GM21528 (cell line): ENCODE results near the gene SLC6A15.

Source experiments
- ATAC-seq: cut with Tn5 transposase; IDR thresholded peaks from one replicate; pipeline ENCODE4 v1.9.1; 2021; ENCODE audit warnings: mild to moderate bottlenecking, moderate library complexity; ENCODE audit not compliant: unreplicated experiment, low FRiP score

SLC6A15 gene

DNA sequence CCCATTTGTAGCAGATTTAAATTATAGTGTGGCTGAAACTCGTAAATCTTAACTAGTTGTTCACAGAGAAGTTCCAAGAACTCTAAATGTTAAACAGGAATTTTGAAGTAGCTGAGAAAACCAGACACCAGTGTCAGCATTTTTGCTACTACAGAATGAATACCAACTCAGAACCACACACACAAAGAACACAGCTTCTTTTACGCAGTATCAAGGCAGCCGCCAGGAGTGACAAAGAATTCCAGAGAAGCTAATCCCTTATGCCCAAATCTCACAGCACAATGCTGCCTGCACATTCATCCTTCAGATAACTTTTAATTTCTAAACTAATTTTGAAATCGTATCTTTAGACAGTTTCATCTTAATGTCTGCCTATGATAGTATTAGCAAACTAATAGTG is 37.4 kb downstream of the SLC6A15 start:
- ATAC-seq: no peak

GRCh38 chr12:84874825-84875139 is 37.8 kb downstream of the SLC6A15 start:
- no peak for ATAC-seq

DNA sequence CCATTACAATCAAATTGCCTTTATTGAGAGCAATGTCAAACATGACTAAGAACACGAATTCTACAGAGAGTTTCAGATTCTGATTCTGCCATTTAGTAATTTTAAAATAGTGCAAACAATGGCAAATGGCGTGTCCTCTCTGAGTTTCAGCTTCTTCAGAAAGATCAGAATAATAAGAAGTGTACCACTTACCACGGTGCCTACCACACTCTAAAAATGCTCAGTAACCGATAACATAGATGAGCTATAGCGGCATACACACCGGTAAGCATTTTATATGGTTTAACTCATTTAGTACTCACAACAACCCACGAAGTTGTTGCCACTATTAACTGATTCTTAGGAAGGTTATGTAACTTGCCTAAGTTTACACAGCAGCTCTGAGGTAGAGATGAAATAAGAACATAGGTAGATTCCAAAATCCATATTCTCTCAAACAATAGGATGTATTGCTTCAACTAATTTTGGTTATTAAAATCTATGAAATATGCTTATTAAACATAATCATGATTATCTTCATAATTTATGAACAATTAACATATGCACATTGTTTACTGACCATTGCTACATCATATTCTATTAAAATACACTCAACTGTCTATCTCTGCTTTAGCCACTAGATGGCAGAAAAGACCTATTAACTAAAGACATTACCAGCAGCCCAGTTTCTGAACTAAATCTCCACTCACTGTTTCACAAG is 38.3 kb downstream of the SLC6A15 start:
- ATAC-seq: peak; percentile 94

DNA sequence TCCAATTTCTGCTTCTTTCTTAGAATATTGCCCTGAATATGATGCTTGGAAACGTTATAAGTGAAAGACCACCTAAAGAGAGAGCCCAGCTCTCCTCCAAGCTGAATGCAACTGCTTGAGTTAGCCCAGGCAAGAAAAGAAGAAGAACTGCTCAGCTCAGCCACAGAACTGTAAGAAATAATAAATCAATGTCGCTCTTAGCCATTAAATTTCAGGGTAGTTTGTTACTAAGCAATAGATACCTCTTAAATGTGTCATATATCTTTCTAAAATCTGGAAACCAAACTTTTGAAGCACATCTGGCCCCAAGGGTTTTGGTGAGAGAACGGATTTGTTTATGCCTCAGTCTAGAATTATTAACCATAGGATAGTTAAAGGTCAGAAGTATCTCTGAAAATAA is 50.4 kb downstream of the SLC6A15 start:
- no peak for ATAC-seq

GRCh38 chr12:84860718-84861117 is 51.9 kb downstream of the SLC6A15 start:
- ATAC-seq: no peak

DNA sequence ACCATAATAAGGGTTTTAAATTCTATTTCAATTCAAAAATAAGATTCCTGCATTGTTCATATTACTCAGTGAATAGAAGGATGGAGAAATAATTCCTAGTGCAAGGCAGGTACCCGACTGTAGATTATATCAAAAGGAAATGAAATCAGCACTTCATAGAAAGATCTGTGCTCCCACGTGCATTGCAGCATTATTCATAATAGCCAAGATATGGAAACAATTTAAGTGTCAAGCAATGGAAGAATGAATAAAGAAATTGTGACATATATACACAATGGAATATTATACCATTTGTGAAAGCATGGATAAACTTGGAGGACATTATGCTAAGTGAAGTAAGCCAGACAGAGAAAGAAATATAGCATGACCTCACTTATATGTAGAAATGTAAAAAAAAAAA is 53.8 kb downstream of the SLC6A15 start:
- ATAC-seq: no peak

DNA sequence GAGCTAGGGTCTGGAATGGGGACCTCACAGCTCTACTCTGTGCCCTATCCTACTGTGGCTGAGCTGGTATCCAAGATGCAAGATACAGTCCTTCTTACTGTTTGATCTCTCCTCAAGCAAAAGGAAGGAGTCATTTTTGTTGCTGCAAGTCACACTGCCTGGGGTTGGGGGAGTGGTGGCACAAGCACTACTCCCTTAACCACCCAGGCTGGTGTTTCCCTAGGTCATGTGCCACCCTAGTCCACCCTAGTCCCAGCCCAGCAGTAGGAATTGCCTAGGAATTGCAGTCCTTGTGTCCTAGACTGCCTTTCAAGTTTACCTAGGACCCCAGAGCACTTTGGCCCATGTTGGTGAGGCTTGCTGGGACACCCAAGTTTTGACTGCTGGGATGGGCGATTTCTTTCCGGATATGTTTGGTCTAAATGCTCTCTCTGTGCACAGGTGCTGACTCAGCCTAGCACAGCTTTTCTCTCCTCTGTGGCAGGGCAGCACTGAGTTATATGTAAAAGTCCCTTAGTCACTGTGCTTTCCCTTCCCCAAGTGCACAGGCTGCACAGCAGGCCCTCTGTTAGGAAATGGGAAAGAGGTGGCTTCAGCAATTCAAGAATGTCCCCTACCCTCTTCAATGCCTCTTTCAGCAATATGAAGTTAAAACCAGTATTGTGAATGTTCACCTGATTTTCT is 54.9 kb downstream of the SLC6A15 start:
- ATAC-seq: no peak

GRCh38 chr12:84856156-84856900 is 56.3 kb downstream of the SLC6A15 start:
- no peak for ATAC-seq

DNA sequence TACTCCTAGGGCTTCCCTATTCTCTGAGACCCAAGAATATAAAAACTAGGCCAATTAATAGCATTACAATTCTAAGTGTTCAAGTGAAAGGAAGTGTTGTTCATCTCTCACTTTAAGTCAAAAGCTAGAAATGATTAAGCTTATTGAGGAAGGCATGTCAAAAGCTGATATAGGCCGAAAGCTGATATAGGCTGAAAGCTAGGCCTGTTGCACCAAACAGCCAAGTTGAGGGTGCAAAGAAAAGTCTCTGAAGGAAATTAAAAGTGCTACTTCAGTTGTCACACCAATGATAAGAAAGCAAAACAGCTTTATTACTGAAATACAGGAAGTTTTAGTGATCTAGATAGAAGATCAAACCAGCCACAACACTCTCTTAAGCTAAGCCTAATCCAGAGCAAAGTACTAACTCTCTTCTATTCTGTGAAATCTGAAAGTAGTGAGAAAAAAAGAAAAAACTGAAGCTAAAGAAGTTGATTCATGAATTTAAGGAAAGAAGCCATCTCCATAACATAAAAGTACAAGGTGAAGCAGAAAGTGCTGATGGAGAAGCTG is 68.9 kb downstream of the SLC6A15 start:
- no peak for ATAC-seq

GRCh38 chr12:84842406-84843013 is 70.1 kb downstream of the SLC6A15 start:
- ATAC-seq: peak; percentile 66

- no peak for ATAC-seq
Observed at GRCh38 chr12:84841591-84841990, 71.0 kb downstream of the SLC6A15 start.

DNA sequence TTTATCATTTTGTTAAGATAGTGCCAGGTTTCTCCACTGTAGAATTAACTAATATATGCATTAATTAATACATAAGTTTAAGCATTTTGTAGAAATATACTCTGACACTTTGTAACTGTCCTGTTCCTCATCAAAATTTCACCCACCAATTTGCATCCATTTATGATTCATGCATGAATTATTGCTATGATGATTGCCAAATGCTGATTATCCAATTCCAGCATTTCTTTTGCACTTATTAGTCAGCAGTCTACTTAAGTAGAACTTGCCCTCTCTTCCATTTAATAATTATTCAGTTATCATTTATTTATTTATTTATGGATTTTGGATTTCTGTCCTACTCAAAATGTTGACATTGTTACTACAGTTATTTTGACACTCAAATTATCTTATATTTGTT is 72.2 kb downstream of the SLC6A15 start:
- ATAC-seq: no peak

DNA sequence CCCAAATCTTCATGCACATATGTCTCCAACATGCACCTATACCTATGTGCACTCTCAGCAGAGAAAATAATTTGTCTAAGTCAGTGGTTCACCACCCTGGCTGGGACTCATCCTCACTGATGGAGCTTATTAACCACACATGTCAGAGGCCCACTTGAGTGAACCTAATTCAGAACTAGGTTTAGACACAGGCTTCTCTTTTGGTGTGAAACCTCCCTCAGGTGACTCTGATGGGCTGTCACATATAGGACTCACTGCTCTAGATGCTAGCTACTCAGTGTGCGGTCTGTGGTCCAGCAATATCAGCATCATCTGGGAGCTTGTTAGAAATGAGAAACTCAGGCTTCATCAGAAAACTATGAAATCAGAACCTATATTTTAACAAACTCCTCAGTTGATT is 85.7 kb downstream of the SLC6A15 start:
- no peak for ATAC-seq

DNA sequence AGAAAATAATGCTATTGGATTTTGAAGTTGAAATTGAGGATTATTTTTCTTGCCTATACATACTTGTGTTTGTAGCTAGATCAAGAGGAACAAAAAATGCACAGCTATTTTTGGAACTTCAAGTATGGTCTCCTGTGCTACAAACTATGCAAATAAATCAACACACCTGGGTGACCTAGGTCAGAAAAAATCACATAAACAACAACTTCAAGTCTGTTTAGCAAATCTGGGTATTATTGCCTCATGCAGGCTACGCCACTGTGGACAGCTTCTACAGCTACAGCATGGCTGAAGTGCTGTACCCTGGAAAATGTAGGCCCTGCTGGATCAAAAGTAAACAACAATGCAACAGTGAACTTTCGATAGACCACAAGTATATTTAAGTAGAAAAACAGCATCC is 87.5 kb downstream of the SLC6A15 start:
- no peak for ATAC-seq

DNA sequence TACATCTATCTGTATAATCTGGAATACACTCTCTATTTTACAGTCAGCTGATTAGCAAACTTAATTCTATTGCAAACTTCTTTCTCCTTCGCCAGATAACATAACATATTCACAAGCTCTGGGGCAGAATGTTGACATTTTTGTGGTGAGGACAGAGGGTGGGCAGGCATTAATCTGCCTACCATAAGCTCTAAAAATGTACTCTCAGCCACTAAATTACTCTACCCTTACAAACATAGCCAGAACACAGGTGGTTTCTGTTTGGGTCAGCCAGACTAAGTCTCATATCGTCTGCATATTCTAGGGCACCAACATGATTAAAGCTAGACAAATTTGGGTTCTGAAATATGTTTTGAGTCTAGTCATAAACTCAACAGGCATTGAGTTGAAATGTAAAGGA is 90.1 kb downstream of the SLC6A15 start:
- no peak for ATAC-seq

- ATAC-seq: no peak
Observed at GRCh38 chr12:84816916-84817695, 95.5 kb downstream of the SLC6A15 start.

- ATAC-seq: no peak
Observed at GRCh38 chr12:84814664-84815245, 97.8 kb downstream of the SLC6A15 start.

DNA sequence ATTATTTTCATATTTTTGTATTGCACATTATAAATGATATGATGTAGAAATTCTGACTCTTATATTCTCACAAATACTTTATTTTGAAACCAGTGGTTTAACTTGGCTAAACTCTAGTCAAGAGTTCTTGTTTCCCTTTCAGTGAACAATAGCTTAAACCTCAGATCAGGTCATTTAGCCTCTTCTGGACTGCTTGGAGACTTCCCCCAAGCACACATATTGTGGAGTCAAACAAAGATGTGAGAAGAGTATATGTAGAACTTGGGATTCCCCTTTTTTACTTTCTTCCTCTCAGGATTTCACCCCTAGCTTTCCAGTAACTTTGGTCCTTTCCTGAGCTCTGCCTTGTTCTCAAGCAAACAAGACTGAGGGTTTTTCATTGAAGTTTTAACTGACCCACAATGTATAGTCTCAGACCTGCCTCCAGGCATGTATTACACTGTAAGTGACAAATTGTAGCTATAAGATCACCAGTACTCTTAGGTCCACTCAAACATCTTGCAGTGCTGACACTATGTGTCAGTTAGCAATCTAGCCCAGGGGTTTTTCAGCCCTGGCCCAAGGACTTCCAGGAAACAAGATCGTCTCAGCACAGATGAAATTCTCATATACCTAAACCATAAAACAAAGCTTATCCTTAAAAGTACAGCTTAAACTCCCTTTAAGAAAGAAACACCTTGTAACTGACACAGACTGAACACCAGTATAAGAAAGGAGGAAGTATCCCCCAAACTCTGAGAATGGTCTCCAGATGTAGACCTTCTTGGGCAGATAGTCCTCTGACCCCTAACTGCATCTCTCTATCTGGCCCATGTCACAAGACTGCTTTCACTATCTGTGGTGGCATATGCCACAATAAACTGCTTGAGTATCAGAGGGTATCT is 98.6 kb downstream of the SLC6A15 start:
- ATAC-seq: no peak

DNA sequence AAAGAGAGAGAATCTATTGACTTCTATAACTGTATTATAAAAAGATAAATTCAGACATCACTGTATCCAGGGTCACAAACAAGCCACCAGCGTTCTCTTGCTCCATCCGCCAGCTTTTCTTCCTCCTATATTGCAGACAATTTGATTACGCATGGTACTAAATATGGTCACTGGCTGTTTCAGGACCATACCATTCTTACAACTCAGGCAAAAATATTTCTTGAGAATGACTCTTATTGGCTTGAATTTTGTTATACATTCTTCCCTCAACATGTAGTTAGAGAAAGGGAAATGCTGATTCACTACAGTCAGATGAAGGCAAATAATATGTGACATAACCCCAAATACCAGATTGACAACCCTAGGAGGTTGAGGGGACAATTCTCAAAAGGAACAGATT is 101.3 kb downstream of the SLC6A15 start:
- ATAC-seq: no peak
